Hindlimb muscle (tissue), 1 donor: ENCODE results near the gene HBG1. TPM values are rescaled to one million over a fixed set of nuclear protein-coding genes. Genes with fewer than 3 reads are reported as not detected.

ENCODE experiments used
- DNase-seq: peaks from one replicate; pipeline ENCODE4 v3.0.0-alpha.2; 2013
- polyA plus RNA-seq: library from polyadenylated mRNA; unstranded; fragments of 120-200 nt; gene quantifications from one replicate; pipeline ENCODE4 v1.2.1, GENCODE V29; 2013; ENCODE audit not compliant: insufficient read length

The HBG1 gene
- polyA plus RNA-seq, 1 donor, result 7.3 TPM

DNA sequence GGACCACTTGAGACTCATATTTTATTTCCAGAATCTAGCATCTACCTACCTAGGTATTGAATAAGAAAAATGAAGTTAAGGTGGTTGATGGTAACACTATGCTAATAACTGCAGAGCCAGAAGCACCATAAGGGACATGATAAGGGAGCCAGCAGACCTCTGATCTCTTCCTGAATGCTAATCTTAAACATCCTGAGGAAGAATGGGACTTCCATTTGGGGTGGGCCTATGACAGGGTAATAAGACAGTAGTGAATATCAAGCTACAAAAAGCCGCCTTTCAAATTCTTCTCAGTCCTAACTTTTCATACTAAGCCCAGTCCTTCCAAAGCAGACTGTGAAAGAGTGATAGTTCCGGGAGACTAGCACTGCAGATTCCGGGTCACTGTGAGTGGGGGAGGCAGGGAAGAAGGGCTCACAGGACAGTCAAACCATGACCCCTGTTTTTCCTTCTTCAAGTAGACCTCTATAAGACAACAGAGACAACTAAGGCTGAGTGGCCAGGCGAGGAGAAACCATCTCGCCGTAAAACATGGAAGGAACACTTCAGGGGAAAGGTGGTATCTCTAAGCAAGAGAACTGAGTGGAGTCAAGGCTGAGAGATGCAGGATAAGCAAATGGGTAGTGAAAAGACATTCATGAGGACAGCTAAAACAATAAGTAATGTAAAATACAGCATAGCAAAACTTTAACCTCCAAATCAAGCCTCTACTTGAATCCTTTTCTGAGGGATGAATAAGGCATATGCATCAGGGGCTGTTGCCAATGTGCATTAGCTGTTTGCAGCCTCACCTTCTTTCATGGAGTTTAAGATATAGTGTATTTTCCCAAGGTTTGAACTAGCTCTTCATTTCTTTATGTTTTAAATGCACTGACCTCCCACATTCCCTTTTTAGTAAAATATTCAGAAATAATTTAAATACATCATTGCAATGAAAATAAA, 24.8 kb downstream of the HBG1 start:
- no peak for DNase-seq

DNA sequence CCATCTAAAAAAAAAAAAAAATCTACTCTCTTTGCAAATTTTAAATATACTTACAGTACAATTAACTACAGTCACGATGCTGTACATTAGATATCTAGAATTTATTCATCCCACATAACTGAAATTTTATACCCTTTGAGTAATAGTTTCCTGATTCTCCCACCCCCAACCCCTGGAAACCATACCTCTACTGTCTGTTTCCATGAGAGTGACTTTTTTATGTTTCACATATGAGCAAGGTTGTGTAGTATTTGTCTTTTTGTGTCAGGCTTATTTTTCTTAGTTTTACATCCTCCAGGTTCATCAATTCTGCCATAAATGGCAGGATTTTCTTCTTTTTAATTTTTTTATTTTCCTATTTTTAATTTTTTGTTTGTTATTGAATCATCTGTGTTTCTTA, 26.0 kb downstream of the HBG1 start:
- no peak for DNase-seq

DNA sequence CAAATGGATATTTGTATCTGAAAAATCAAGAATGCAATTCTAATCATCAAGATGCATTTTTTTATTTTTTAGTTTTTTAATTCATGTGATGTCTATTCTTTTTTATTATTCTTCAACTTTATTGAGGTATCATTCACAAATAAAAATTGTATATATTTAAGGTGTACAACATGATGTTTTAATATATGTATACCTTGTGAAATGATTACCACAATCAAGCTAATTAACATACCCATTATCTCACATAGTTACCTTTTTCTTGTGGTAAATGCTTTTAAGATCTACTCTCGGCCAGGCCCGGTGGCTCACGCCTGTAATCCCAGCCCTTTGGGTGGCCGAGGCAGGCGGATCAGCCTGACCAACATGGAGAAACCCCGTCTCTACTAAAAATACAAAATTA, 26.5 kb downstream of the HBG1 start:
- no peak for DNase-seq

DNA sequence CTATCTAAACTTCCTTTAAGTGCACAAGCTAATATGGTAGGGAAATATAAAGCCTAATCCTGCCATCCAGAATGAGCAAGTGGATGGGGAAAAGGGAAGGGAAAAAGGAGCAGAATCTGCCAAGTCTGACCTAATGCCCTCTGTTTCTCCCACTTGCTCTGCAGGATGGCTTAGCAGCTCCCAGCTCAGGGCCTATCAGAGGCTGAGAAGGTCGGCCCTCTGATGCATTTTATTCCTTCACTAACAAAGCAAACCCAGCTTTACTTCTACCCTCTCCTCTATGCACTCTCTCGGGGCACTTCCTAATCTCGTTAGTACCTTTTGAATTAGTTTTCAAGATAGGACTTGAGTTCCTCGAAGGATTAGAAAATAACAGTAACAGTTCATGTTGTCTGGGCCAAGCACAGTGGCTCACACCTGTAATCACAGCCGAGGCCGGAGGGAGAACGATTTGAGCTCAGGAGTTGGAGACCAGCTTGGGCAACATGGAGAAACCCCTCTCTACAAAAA, 39.2 kb downstream of the HBG1 start:
- DNase-seq, result no peak

DNA sequence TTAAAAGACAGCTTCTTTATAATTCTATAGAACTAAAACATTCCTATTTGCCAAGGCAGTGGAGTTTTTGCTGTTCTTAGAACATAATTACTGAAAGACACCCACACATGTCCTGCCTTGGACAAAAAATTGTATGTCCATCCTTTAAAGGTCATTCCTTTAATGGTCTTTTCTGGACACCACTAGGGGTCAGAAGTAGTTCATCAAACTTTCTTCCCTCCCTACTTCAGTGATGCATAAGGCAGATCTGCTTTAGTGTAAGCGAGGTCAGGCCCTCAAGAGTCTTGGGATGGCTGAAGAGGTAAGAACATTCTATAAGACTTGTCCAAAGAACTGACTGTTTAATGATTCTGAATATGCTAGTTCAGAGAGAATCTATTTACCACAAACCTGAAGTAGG, 44.9 kb downstream of the HBG1 start:
- DNase-seq, result peak; percentile 8

DNA sequence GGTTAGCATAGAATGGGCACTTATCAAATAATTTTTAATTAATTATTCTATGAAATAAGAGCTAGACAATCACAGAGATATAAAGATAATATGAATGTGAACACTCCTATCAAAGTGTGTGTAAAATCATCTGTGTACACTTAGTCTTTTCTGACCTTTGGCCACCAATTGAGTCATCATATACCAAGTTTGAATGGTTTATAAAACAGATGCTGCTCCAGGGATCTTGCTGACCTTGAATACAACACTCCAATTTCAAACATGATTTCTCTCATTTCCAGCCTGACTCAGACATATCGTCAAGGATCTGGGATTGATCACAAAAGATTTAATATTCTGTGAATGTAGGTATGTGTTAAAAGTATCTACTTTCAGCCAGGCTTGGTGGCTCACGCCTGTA, 46.3 kb downstream of the HBG1 start:
- DNase-seq, result no peak

DNA sequence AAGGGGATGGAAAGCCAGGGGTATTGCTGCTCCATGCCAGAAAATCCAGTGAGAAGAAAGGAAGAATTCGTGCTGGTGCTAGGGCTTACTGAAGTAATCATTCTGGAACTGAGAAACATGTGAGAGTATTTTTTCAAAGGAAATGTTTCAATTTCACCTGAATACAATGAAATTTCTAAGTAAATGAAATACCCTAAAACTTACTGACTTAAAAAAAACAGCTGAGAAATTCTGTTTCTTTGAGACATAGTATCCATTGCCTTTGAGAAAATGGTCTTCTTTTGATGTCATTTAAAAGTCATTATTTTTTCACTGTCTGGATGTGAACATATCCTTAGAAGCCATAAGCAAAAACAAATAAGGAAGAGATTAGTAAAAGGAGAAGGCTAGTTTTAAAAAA, 49.1 kb downstream of the HBG1 start, which contains the start of gene OR51V1:
TSS of gene OR51V1 (minus strand) at position 101 of the 400 bp plus-strand sequence. CDS start at position 101, 0 bp downstream.
- DNase-seq, result no peak

DNA sequence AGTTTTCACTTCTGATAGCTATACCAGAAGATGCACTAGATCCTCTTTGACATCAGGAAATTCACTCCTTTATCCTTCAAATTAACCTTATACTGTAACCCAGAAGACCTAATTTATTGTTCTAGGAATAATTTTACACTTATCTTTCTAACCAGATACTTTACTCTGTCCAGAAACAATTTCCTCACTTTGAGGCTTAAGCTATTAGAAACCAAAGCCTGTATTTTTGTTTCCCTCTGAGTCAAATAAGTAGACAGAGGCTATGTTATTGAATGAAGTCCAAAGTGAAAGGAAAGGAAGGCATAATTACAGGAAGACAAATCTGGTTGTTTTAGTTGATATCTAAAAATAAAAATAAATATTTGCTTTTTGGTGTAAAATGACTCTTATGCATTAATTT, 51.4 kb downstream of the HBG1 start:
- DNase-seq, result no peak

Other genes with a start within 250 kb of the HBG1 start
- gene OR52J3, start 203.3 kb downstream of the HBG1 start, polyA plus RNA-seq, result not detected
- not detected for gene OR52E2, start 190.2 kb downstream of the HBG1 start, polyA plus RNA-seq
- gene OR52E1, start 180.3 kb downstream of the HBG1 start, polyA plus RNA-seq, result not detected
- not detected for gene OR52A5, start 111.5 kb downstream of the HBG1 start, polyA plus RNA-seq
- not detected for gene OR52A1, start 95.1 kb downstream of the HBG1 start, polyA plus RNA-seq
- not detected for gene OR51V1, start 49.2 kb downstream of the HBG1 start, polyA plus RNA-seq
- 122 TPM for gene HBB, start 22.8 kb downstream of the HBG1 start, polyA plus RNA-seq
- gene HBD, start 15.4 kb downstream of the HBG1 start, polyA plus RNA-seq, result not detected
- 1,834 TPM for gene HBG2, start 4.9 kb upstream of the HBG1 start, polyA plus RNA-seq
- gene HBE1, start 20.1 kb upstream of the HBG1 start, polyA plus RNA-seq, result 4.3 TPM
- not detected for gene OR51B4, start 52.1 kb upstream of the HBG1 start, polyA plus RNA-seq
- not detected for gene OR51B2, start 74.4 kb upstream of the HBG1 start, polyA plus RNA-seq
- gene OR51B5, start 93.7 kb upstream of the HBG1 start, polyA plus RNA-seq, result not detected
- not detected for gene OR51B6, start 101.7 kb upstream of the HBG1 start, polyA plus RNA-seq
- not detected for gene OR51M1, start 134.0 kb upstream of the HBG1 start, polyA plus RNA-seq
- not detected for gene OR51Q1, start 172.3 kb upstream of the HBG1 start, polyA plus RNA-seq
- not detected for gene OR51I1, start 191.7 kb upstream of the HBG1 start, polyA plus RNA-seq
- gene OR51I2, start 199.5 kb upstream of the HBG1 start, polyA plus RNA-seq, result not detected
- gene OR52D1, start 238.8 kb upstream of the HBG1 start, polyA plus RNA-seq, result not detected